Parathyroid adenoma (tissue), 2 donors: Measurements from ENCODE around the gene B4GALNT2.

Experiments used
- H2AFZ ChIP-seq: fragments of 300-600 bp; sonication (generic); one replicate; pipeline ENCODE4 v1.7.0; 2017; ENCODE audit warnings: antibody characterized with exemption, mild to moderate bottlenecking
- H3K27ac ChIP-seq: fragments of 300-600 bp; sonication (generic); one replicate; pipeline ENCODE4 v1.7.0; 2017
- H3K27me3 ChIP-seq: fragments of 300-600 bp; sonication (generic); one replicate; pipeline ENCODE4 v1.7.0; 2017; ENCODE audit warnings: low read length; ENCODE audit not compliant: control insufficient read depth, insufficient read depth
- H3K36me3 ChIP-seq: fragments of 300-600 bp; sonication (generic); one replicate; pipeline ENCODE4 v1.7.0; 2017; ENCODE audit warnings: low read length; ENCODE audit not compliant: control insufficient read depth, insufficient read depth
- H3K4me1 ChIP-seq: fragments of 300-600 bp; sonication (generic); one replicate; pipeline ENCODE4 v1.7.0; 2017; ENCODE audit warnings: control low read depth
- H3K4me2 ChIP-seq: fragments of 300-600 bp; sonication (generic); one replicate; pipeline ENCODE4 v1.7.0; 2017; ENCODE audit warnings: low read length
- H3K4me3 ChIP-seq: fragments of 300-600 bp; sonication (generic); one replicate; pipeline ENCODE4 v1.7.0; 2017; ENCODE audit warnings: low read depth, low read length
- H3K79me2 ChIP-seq: fragments of 300-600 bp; sonication (generic); one replicate; pipeline ENCODE4 v1.7.0; 2017; ENCODE audit warnings: control low read depth
- H3K9ac ChIP-seq: fragments of 300-600 bp; sonication (generic); one replicate; pipeline ENCODE4 v1.7.0; 2017; ENCODE audit warnings: mild to moderate bottlenecking
- H3K9me3 ChIP-seq: fragments of 300-600 bp; sonication (generic); one replicate; pipeline ENCODE4 v1.7.0; 2017; ENCODE audit warnings: low read length; ENCODE audit not compliant: control insufficient read depth
- TF ChIP-seq, protein P1 (sequence below): fragments of 300-600 bp; sonication (generic); IDR thresholded peaks from one replicate; pipeline ENCODE4 v1.7.0; 2017; ENCODE audit warnings: antibody characterized with exemption, mild to moderate bottlenecking
- donor health status: primary hyperparathyroidism.

B4GALNT2 gene

GRCh38 chr17:49148171-49148570 is 15.6 kb downstream of the B4GALNT2 start:
- Histone ChIP-seq H3K27me3 (no peaks in the 10 kb centered on the region), H3K4me1 (no peaks in the 10 kb centered on the region), H3K36me3 (no peaks in the 10 kb centered on the region), H3K9ac (no peak overlapping the region), H3K9me3 (no peaks in the 10 kb centered on the region), H2AFZ (no peak overlapping the region), H3K79me2 (no peaks in the 10 kb centered on the region), H3K4me3 (no peak overlapping the region), H3K27ac (no peak overlapping the region), H3K4me2 (no peak overlapping the region)
- TF ChIP-seq, protein P1, sequence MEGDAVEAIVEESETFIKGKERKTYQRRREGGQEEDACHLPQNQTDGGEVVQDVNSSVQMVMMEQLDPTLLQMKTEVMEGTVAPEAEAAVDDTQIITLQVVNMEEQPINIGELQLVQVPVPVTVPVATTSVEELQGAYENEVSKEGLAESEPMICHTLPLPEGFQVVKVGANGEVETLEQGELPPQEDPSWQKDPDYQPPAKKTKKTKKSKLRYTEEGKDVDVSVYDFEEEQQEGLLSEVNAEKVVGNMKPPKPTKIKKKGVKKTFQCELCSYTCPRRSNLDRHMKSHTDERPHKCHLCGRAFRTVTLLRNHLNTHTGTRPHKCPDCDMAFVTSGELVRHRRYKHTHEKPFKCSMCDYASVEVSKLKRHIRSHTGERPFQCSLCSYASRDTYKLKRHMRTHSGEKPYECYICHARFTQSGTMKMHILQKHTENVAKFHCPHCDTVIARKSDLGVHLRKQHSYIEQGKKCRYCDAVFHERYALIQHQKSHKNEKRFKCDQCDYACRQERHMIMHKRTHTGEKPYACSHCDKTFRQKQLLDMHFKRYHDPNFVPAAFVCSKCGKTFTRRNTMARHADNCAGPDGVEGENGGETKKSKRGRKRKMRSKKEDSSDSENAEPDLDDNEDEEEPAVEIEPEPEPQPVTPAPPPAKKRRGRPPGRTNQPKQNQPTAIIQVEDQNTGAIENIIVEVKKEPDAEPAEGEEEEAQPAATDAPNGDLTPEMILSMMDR, result no peak

- H3K27ac ChIP-seq, result no peak overlapping the region
- no peak overlapping the region for H2AFZ ChIP-seq
- no peak overlapping the region for H3K4me2 ChIP-seq
- H3K4me3 ChIP-seq, result no peak overlapping the region
- no peaks in the 10 kb centered on the region for H3K9me3 ChIP-seq
- H3K36me3 ChIP-seq, result no peaks in the 10 kb centered on the region
- H3K79me2 ChIP-seq, result no peaks in the 10 kb centered on the region
- TF ChIP-seq, protein P1, result no peak
- no peak overlapping the region for H3K9ac ChIP-seq
- no peaks in the 10 kb centered on the region for H3K4me1 ChIP-seq
- H3K27me3 ChIP-seq, result no peaks in the 10 kb centered on the region
Measured at GRCh38 chr17:49151996-49152395, 19.4 kb downstream of the B4GALNT2 start.

DNA sequence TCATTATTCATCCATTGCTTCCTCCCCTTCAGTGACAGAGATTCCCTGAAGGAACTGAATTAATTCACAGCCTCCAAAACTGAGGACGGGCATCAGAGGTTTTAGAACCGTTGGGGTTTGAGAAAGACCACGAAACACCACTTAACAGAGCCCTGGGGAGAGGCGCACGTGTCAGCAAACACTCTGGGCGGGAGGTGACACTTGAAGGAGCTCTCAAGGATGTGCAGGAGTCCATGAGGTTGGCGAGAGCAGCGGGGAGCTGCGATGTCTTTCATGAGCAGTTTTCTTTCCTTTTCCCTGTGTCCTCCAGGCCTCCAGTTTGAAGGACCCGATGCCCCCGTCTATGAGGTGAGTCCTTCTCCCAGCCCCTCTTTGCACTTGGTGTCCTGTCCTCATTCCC is 23.7 kb downstream of the B4GALNT2 start:
- no peaks in the 10 kb centered on the region for H3K36me3 ChIP-seq
- no peak overlapping the region for H3K9ac ChIP-seq
- no peak overlapping the region for H3K27ac ChIP-seq
- H3K9me3 ChIP-seq, result no peaks in the 10 kb centered on the region
- H3K27me3 ChIP-seq, result no peaks in the 10 kb centered on the region
- no peaks in the 10 kb centered on the region for H3K79me2 ChIP-seq
- no peak overlapping the region for H3K4me3 ChIP-seq
- no peak overlapping the region for H2AFZ ChIP-seq
- TF ChIP-seq, protein P1, result no peak
- H3K4me1 ChIP-seq, result no peaks in the 10 kb centered on the region
- H3K4me2 ChIP-seq, result no peak overlapping the region

GRCh38 chr17:49157784-49158183 is 25.2 kb downstream of the B4GALNT2 start:
- no peak overlapping the region for H3K4me2 ChIP-seq
- H3K4me3 ChIP-seq, result no peak overlapping the region
- H2AFZ ChIP-seq, result no peak overlapping the region
- no peaks in the 10 kb centered on the region for H3K79me2 ChIP-seq
- no peak overlapping the region for H3K27ac ChIP-seq
- H3K9ac ChIP-seq, result no peak overlapping the region
- no peaks in the 10 kb centered on the region for H3K4me1 ChIP-seq
- no peaks in the 10 kb centered on the region for H3K27me3 ChIP-seq
- TF ChIP-seq, protein P1, result no peak
- no peaks in the 10 kb centered on the region for H3K9me3 ChIP-seq
- no peaks in the 10 kb centered on the region for H3K36me3 ChIP-seq

- no peaks in the 10 kb centered on the region for H3K79me2 ChIP-seq
- no peaks in the 10 kb centered on the region for H3K36me3 ChIP-seq
- H3K27me3 ChIP-seq, result no peaks in the 10 kb centered on the region
- no peak overlapping the region for H2AFZ ChIP-seq
- TF ChIP-seq, protein P1, result no peak
- H3K9ac ChIP-seq, result no peak overlapping the region
- H3K27ac ChIP-seq, result no peak overlapping the region
- no peaks in the 10 kb centered on the region for H3K4me1 ChIP-seq
- no peak overlapping the region for H3K4me2 ChIP-seq
- no peak overlapping the region for H3K4me3 ChIP-seq
- no peaks in the 10 kb centered on the region for H3K9me3 ChIP-seq
Measured at GRCh38 chr17:49162866-49163265, 30.3 kb downstream of the B4GALNT2 start.
